ENCODE results near the gene EHD3. TPM values are rescaled to one million over a fixed set of nuclear protein-coding genes. Genes with fewer than 3 reads are reported as not detected.

Gene EHD3
- total RNA-seq, 1 donor from 2014 or later: 11.4 TPM

DNA sequence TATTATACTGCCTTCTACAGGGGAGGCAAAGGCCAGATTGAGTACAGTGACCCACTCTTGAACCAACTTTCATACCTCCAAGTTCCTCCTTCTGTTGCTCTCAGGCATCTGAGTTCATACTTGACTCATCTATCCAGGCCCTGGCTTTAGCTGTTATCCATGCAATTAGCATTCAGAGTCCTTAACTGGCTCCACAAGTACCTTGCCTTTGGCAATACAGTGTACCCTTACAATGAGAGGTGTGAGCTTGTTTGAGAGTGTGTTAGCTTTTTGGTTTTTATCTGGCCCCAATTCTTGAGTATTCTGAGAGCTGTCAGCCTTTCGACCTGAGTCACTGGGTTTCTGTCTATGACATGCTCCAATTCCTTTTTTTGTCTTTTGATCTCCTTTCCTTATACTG, 60.2 kb downstream of the EHD3 start:
- no peak for DNase-seq

DNA sequence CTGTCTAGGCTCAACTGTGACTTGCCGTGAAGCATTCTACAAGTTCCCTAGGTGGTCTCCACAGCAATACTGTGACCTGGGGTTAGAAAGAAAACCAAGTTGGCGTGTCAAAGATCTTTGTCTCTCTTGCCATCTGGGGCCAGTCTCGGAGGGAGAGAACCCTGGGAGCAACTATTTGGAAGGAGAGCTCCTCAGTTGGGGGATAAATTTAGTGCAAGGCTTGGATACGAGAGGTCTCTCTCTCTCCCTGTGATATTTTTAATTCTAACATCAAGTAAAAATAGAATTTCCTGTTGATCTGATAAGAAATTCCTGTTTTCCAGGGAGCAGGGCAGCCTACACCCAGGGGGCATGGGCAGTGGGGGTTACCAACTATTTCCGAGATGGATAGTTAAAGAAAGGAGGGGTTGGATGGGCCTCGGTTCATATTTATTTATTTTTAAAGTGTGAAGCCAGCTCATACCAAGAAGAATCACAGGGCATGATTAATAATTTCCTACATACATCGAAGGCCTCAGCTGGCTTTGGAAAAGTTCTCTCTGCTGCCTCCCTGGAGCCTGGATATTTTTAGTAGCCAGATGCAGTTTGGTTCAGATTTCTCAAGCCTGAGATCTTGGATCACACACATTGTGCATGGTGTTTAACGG, 62.8 kb downstream of the EHD3 start:
- DNase-seq: no peak

DNA sequence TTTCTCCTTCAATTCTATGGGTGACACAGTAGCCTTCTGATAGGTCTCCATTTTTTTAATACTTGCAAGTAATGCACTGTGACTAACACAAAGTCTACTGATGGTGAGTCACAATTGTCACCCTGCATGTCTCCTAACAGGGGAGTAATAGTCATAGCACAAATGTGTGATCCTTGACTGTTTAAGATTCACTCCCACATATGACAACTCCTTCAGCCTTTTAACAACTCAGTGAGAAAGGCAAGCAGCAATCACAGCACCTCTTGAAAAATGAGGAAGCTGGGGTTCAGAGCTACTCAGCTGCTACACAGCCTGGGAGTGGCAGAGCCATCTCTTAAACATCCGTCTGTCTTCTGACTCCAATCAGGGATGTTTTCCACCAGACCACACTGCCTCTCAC, 63.8 kb downstream of the EHD3 start:
- DNase-seq: no peak

DNA sequence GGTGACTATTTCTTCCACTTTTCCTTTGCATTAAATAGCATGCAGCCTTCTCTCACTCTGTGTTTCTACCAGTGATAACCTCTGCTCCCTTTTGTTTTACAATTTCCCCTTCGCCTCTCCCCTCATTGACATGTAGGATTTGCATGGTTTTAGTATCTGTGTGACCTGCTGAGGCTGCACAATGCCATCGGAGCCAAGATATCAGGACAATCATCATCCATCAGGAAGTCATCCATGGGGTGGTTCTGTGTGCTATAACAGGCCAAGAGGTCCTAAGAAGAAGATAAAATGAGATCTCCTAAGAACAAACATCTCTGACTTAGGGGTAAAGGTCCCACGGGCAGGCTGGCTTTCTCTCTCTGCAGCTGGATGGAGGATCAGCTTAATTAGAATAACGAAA, 65.6 kb downstream of the EHD3 start:
- DNase-seq: no peak

DNA sequence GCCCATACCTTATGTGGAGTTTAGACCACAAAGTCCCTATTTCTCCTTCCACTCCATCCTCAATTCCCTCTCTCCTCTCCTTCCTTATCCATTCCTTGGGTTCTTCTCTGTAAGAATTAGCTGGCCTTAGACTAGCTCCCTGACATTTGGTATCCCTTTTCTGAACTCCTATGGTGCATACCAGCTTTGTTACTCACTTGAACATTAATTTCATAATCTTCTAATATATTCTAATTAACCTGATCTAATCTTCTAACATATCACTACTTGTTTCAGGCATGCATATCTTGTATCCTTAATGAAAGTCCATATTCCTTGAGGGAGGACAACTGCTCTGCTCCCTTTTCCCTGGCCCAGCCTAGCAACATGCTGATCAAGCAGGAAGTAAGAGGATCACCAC, 66.4 kb downstream of the EHD3 start:
- DNase-seq: no peak

DNA sequence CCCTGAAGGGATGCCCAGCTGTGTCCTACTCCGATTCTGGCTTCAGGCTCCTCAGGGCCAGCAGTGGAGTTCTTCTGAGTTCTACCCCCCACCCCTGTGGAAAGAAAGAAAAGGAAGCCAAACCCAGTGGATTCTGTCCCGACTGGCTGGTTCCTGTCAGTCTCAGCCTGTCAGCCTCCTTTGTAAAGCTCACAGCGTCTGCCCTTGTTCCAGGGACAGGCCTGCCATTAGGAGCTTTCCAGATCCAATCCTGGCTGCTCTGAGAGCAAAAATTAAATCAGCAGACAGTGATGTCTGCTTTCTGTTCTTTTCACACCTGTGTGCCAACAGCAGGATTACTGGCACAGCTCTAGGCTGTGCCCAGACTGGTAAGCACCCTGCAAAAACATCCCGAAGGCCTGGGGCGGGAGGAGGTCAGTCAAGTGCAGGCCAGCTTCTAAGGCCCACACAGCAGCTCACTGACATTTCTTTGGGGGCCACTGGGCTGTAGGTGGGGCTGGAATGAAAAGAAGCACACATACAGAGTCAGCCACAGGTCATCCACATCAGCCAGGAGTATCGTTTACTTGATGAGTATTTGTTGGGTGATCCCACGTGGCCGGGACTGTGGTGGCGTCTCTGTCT, 69.1 kb downstream of the EHD3 start:
- peak; percentile 29 for DNase-seq

DNA sequence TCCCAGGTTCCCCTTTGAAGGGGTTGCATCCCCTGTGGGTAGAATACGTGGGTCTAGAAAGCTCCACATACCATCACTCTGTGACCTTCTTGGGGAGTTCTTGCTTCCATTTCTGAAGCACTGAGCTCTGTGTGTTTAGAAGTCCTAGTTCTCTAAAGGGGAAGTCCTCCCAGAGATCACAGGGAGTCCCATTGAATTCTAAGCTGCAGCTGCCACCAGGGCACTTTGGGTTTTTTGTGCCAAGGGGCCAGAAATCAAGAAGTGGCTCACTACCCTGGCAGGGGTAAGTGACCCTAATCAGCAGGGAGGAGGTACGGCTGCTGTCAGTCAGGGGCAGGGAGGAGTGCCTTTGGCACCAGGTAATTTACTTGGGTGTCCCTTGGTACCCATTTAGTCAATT, 70.9 kb downstream of the EHD3 start:
- no peak for DNase-seq

DNA sequence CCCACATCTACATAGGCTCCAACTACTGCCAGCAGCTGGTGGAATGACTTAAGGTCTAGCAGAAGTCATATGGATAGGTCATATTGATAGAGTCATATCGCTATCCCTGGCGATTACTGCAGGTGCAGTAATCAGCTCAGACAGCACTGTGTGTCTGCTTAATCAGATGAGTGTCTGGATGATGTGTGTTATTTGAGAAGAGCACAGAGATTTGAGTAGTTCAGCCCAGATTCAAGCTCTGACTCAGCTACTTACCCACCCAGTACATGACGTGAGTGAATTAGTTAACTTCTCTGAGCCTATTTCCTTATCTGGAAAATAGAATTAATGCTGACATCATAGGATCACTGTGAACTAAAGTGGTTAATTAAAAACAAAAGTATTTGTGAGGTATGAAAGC, 78.9 kb downstream of the EHD3 start:
- DNase-seq: no peak

DNA sequence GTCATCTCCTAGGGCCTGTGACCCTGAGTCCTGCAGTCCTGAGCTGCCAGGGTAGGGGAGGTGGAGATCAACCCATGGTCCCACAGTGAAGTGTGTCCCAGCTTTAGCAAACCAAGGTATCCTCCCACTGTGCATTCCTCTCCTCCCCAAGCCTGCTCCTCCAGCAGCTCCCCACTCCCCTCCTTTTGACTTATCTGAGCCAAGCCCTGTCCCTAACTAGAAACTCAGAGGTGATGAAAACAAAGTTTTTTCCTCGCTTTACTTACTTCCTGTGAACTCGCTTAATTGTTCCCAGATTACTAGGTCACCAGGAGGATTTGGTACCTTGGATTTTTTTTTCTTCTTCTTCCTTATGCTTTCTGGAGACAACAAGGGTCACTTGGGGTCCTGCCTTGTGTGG, 80.8 kb downstream of the EHD3 start:
- no peak for DNase-seq

DNA sequence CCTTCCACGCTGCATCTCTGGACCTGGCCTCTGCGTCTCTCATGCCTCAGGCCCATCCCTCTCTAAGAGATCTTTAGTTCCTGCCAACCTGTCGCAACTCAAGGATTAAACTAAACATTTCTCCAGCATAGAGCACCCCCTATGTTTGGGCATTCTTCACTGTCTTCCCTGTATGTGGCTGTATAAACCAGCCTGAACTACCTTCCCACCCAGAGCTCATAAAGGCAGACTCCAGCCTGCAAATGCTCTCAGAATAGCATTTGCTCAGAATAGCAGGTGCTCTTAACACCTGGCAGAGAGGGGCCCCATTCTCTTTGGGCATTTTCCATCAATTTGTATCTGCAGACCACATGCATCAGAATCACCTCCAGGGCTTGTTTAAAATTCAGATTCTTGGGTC, 83.4 kb downstream of the EHD3 start:
- no peak for DNase-seq

DNA sequence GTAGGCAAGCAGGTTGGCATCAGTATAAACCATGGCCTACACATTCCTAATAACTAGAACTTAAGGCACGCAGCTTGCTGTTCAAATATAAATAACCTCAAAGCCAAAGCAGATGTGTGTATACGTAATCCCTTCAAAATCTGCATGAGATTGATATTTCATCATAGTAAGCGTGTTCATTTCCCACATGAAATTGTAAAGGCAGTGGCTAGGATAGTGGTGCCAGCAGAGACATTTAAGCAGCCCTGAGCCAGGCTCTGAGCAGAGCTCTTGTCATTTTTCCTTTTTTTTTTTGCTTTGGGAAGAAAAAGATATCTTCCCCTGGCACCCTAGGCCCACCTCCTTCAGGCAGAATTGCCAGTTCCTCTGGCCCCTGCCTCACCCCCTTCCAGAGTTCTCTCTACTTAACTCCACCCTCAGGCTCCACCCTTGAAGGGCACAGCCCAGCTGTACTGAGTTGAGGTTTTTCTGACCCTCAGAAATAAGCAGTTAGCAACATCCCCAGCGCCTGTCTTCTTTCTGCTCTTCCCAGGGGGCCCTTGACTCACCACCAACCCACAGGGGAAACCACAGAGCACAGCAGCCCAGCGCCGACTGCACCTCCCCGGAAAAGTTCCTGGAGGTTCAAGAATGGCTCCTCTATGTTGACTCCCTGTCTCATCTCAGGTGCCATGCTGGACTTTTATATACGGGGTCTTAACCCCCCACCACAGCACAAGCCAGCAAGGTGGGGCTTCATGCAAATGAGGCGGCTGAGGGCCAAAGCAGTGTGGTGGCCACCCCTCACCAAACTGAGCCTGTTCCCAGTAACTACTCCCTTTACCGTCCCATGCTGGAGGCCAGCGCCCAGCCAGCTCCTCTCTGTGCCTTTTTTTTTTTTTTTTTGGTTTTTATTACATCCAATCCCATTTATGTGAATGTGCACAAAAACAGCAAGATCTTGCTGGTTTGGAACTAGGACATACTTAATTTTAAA, 84.7 kb downstream of the EHD3 start:
- DNase-seq: peak; percentile 58

Small RNAs within 50 kb of the gene (small RNA-seq; reads per million reads assigned to genes)
- gene RNA5SP90 (ENCODE audit: low replicate concordance): not detected

Other genes starting within 250 kb of the EHD3 start
- 5.6 TPM for gene GALNT14, start 95.7 kb upstream of the EHD3 start, total RNA-seq
- gene CAPN14, start 16.6 kb upstream of the EHD3 start, total RNA-seq: 20.5 TPM
- 0.21 TPM for gene XDH, start 180.6 kb downstream of the EHD3 start, total RNA-seq